ENCODE results near the gene SP4.

The SP4 gene

DNA sequence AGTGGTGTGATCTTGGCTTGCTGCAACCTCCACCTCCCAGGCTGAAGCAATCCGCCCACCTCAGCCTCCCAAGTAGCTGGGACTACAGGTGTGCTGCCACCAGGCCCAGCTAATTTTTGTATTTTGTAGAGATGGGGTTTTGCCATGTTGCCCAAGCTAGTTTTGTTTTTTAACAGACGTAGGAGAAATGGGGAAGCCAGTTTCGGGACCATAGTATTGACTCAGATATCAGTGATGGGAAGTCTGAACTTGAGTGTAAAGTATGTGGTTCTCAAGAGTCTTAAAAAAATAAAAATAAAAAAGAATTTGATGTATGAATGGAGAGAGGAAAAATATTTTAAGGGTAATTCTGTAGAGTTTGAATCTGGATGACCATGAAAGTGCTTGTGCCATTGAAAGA lies 34.2 kb downstream of the SP4 start:
- no peak for DNase-seq (ENCODE audit: low read depth)
- TF ChIP-seq, protein P1, sequence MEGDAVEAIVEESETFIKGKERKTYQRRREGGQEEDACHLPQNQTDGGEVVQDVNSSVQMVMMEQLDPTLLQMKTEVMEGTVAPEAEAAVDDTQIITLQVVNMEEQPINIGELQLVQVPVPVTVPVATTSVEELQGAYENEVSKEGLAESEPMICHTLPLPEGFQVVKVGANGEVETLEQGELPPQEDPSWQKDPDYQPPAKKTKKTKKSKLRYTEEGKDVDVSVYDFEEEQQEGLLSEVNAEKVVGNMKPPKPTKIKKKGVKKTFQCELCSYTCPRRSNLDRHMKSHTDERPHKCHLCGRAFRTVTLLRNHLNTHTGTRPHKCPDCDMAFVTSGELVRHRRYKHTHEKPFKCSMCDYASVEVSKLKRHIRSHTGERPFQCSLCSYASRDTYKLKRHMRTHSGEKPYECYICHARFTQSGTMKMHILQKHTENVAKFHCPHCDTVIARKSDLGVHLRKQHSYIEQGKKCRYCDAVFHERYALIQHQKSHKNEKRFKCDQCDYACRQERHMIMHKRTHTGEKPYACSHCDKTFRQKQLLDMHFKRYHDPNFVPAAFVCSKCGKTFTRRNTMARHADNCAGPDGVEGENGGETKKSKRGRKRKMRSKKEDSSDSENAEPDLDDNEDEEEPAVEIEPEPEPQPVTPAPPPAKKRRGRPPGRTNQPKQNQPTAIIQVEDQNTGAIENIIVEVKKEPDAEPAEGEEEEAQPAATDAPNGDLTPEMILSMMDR (IDR thresholded peaks at IDR 0.05; ENCODE audit: low read length, missing control alignments), result no peak
- no peak overlapping the region for H3K4me3 ChIP-seq (replicated peaks; ENCODE audit: low read depth, low read length)

DNA sequence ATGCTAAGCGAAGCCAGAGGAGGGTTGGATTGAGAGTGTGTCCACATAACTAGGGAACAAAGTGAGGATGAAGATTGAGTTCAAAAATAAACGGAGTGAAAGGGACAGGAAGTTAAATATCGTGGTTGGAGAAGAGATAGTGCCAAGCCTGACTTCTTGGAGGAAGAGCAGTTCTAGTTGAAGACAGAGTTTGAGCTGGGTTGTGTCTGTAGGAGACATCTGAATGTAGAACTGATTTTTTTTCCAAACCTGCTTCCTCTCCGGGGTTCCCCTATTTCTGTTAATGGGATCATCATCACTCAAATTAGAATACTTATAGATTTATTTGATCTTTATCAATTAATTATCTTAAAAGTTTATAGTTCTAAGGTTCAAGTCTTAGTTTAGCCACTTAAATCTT lies 35.6 kb downstream of the SP4 start:
- no peak overlapping the region for H3K4me3 ChIP-seq (replicated peaks; ENCODE audit: low read depth, low read length)
- no peak for DNase-seq (ENCODE audit: low read depth)
- TF ChIP-seq, protein P1 (IDR thresholded peaks at IDR 0.05; ENCODE audit: low read length, missing control alignments), result no peak

DNA sequence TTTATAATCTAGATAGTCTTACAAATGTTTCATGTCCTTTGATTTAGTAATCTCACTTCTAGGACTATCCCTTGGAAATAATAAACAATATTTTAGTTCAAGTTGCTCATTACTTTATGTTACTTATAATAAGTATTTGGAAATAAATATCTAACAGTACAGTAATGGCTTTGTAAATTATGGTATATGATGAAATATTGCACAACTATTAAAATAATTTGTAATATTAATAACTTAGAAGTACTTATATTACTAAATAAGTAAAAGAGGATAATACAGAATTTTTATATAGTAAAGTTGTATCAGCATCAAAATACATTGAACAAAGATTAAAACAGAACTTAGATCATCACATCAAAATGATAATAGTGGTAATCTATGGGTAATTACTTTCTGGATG lies 41.1 kb downstream of the SP4 start:
- H3K4me3 ChIP-seq (replicated peaks; ENCODE audit: low read depth, low read length), result no peak overlapping the region
- DNase-seq (ENCODE audit: low read depth), result no peak
- TF ChIP-seq, protein P1 (IDR thresholded peaks at IDR 0.05; ENCODE audit: low read length, missing control alignments), result no peak

DNA sequence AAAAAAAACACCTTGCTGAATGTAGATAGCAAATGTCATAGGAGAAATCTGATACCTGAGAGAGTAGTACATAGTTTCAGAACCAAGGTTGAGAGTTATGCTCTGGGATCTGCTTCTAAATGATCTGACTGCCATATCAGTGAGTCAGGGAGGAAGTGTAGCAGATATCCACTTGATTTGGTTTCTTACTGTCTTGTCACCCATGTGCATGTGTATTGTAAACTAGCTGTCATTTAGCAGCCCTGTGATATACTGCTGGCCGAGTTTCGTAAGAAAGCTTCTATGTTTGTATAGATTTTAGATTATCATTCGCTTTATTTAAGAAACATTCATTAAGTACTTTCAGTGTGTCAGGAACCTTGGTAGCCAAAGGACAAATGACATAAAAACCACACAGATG lies 42.0 kb downstream of the SP4 start:
- no peak for DNase-seq (ENCODE audit: low read depth)
- TF ChIP-seq, protein P1 (IDR thresholded peaks at IDR 0.05; ENCODE audit: low read length, missing control alignments), result no peak
- H3K4me3 ChIP-seq (replicated peaks; ENCODE audit: low read depth, low read length), result no peak overlapping the region

DNA sequence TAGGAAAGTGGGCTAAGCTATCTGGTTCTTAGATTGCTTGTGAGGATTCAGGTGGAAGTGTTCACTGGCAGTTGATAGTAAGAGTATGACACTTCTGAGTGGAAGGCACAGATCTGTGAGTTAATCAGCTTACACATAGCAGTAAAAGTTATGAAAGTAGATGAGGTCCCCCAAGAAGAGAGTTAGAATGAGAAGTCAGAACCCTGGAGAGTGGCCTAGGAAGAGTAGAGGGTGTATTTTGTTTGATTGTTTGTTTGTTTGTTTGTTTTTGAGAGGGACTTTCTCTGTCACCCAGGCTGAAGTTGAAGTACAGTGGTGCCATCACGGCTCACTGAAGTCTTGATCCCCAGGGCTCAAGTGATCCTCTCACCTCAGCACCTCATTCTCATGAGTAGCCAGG lies 44.1 kb downstream of the SP4 start:
- no peak overlapping the region for H3K4me3 ChIP-seq (replicated peaks; ENCODE audit: low read depth, low read length)
- no peak for DNase-seq (ENCODE audit: low read depth)

DNA sequence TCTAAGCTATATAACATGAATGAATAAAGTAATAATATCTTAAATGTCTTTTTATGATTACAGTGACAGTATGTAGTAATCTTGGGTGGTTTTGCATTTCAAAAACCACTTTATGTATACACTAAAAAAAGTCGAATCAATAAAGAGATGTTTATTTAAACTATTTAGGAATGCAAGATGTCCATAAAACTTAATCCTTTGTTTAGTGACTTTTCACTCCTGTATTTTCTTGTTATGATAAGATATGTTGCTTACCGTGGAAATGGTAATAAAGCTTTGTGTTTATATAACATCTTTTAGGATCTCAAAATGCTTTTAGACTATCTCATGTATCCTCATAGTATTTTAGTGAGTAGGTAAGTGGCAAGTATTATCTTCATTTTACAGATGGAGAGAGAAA lies 48.5 kb downstream of the SP4 start:
- TF ChIP-seq, protein P1 (IDR thresholded peaks at IDR 0.05; ENCODE audit: low read length, missing control alignments), result no peak

More for the DNA sequence above, 44.1 kb downstream of the SP4 start:
- TF ChIP-seq, protein P1 (IDR thresholded peaks at IDR 0.05; ENCODE audit: low read length, missing control alignments), result no peak

DNA sequence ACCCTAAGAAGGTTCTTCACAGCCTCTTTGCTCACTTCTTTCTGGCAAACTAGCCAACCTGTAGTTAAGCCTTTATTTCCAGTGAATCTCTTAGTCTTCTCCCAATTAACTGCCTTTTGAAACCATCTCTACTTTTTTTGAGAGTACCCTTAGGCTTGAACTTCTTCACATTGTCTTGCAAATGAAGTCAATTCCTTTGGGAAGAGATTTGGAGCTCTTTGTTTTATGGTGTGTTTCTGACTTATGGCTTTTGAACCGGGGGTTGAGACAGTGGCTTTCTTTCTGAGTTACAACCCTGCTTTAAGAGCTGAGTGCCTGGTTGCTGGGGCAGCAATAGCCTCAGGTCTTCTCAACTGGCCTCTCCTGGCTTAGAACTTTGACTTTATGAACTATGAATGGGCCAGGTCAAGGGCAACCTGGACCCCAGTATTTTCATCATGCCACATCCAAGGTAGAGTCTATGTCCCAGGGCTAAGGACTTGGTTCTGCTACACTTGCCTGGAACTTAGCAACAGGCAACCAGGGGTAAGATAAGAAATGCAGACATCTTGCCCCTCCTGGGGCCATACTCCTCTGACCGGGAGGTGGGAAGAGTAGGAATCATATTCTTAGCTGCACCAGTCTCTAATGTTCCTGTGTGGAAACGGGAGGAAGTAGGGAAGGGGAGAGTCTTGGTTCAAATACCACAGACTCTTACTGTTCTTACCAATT lies 53.0 kb downstream of the SP4 start:
- no peak for DNase-seq (ENCODE audit: low read depth)
- no peak overlapping the region for H3K4me3 ChIP-seq (replicated peaks; ENCODE audit: low read depth, low read length)
- TF ChIP-seq, protein P1 (IDR thresholded peaks at IDR 0.05; ENCODE audit: low read length, missing control alignments), result no peak

More for the DNA sequence above, 48.5 kb downstream of the SP4 start:
- H3K4me3 ChIP-seq (replicated peaks; ENCODE audit: low read depth, low read length), result no peak overlapping the region
- DNase-seq (ENCODE audit: low read depth), result no peak

Data from fibroblast of pulmonary artery (primary cell).